ENCODE data around the gene VIL1. TPM values are rescaled to one million over a fixed set of nuclear protein-coding genes. Genes with fewer than 3 reads are reported as not detected.

Gene VIL1
- total and polyA plus RNA-seq, 9 donors: 0.05 to 1.3 (median 0.38) TPM; not detected in 6

- H3K27me3 ChIP-seq: no peaks in the 10 kb centered on the region
- no peaks in the 10 kb centered on the region for H3K36me3 ChIP-seq
- no peak for TF ChIP-seq POLR2A (IDR thresholded peaks at IDR 0.05)
- TF ChIP-seq CTCF (IDR thresholded peaks at IDR 0.05): no peak
- no peak for TF ChIP-seq EP300 (IDR thresholded peaks at IDR 0.05)
- intact Hi-C loops (cut with DNase I): loop anchor here in 3 of 4 donors (5.0 to 10.0 kb wide), 3 partner anchors 91 to 208 kb away; no protein-coding TSS in a partner anchor
- 73 to 79% (median 78%) methylated on average over 14 to 16 of the region's 16 CpGs for WGBS, 3 donors
- no peak overlapping the region for H3K27ac ChIP-seq
- no peak for DNase-seq
- H3K4me3 ChIP-seq: no peak overlapping the region
- no peaks in the 10 kb centered on the region for H3K9me3 ChIP-seq
- peaks cover 2% of the 10 kb centered on the region for H3K4me1 ChIP-seq (ENCODE audit: insufficient read depth)
These were observed 25.9 kb upstream of the VIL1 start for GRCh38 chr2:218392891-218393462.

GRCh38 chr2:218393750-218394290 lies 25.1 kb upstream of the VIL1 start:
- Histone ChIP-seq H3K4me3 (no peak overlapping the region), H3K36me3 (no peaks in the 10 kb centered on the region), H3K9me3 (no peaks in the 10 kb centered on the region), H3K4me1 (ENCODE audit: insufficient read depth) (peaks cover 3% of the 10 kb centered on the region), H3K27me3 (no peaks in the 10 kb centered on the region), H3K27ac (no peak overlapping the region)
- TF ChIP-seq EP300 (IDR thresholded peaks at IDR 0.05) (no peak), CTCF (IDR thresholded peaks at IDR 0.05) (no peak), POLR2A (IDR thresholded peaks at IDR 0.05) (no peak)
- WGBS, 3 donors: 67 to 81% (median 72%) methylated on average over 8 of the region's 8 CpGs
- DNase-seq: no peak
- intact Hi-C loops (cut with DNase I): loop anchor here in 3 of 4 donors (5.0 to 10.0 kb wide), 3 partner anchors 92 to 209 kb away; no protein-coding TSS in a partner anchor

- H3K27me3 ChIP-seq: no peaks in the 10 kb centered on the region
- H3K4me3 ChIP-seq: no peak overlapping the region
- no peaks in the 10 kb centered on the region for H3K36me3 ChIP-seq
- no peaks in the 10 kb centered on the region for H3K9me3 ChIP-seq
- peaks cover 3% of the 10 kb centered on the region for H3K4me1 ChIP-seq (ENCODE audit: insufficient read depth)
- TF ChIP-seq EP300 (IDR thresholded peaks at IDR 0.05): no peak
- no peak for TF ChIP-seq CTCF (IDR thresholded peaks at IDR 0.05)
- no peak for TF ChIP-seq POLR2A (IDR thresholded peaks at IDR 0.05)
- H3K27ac ChIP-seq: no peak overlapping the region
- 84 to 88% (median 84%) methylated on average over 13 of the region's 13 CpGs for WGBS, 3 donors
- intact Hi-C loops (cut with DNase I): loop anchor here (5.0 to 10.0 kb wide), 4 partner anchors 92 to 210 kb away; partner anchors contain the start of gene TMBIM1 (in 1 of the 4)
- peak; percentile 43 to 65 (median 61) for DNase-seq
These were observed 24.4 kb upstream of the VIL1 start for GRCh38 chr2:218394298-218395089.

- Histone ChIP-seq H3K36me3 (no peaks in the 10 kb centered on the region), H3K27me3 (no peaks in the 10 kb centered on the region), H3K4me3 (no peak overlapping the region), H3K4me1 (ENCODE audit: insufficient read depth) (peaks cover 3% of the 10 kb centered on the region), H3K27ac (no peak overlapping the region), H3K9me3 (no peaks in the 10 kb centered on the region)
- intact Hi-C loops (cut with DNase I): loop anchor here in 2 of 4 donors (5.0 to 10.0 kb wide), 2 partner anchors 103 to 210 kb away; partner anchors contain the start of gene TMBIM1 (in 1 of the 2)
- 76 to 94% (median 91%) methylated on average over 6 of the region's 6 CpGs for WGBS, 3 donors
- TF ChIP-seq EP300 (IDR thresholded peaks at IDR 0.05): no peak
- no peak for TF ChIP-seq CTCF (IDR thresholded peaks at IDR 0.05)
- TF ChIP-seq POLR2A (IDR thresholded peaks at IDR 0.05): no peak
- DNase-seq: no peak
These were observed 23.9 kb upstream of the VIL1 start for GRCh38 chr2:218395090-218395444.

Data from ovary (tissue), 9 donors.